IMR-90 (cell line): ENCODE data around the gene PALLD. TPM values are rescaled to one million over a fixed set of nuclear protein-coding genes. Genes with fewer than 3 reads are reported as not detected.

Experiments
- ATAC-seq: fragments of 200-7000 bp; cut with Tn5 transposase; 2 replicates; pipeline ENCODE4 v1.9.1; 2020; ENCODE audit warnings: low read depth, mild to moderate bottlenecking, moderate library complexity
- BruUV-seq: library from RNA; stranded (reverse); fragments of 400-500 nt; replicated peaks from 2 replicates; lab custom pipeline; 2021; lab: Mats Ljungman, UMichigan
- CTCF ChIA-PET: fragments of 300-600 bp; formaldehyde crosslinking; extraction: SDS; loops from one replicate; lab custom pipeline; 2021; ENCODE audit warnings: antibody characterized with exemption; lab: Yijun Ruan, JAX
- POLR2A ChIA-PET: fragments of 300-600 bp; sonication (Branson Sonifier 250); formaldehyde crosslinking; loops from one replicate; lab custom pipeline; 2022; ENCODE audit warnings: antibody characterized with exemption; ENCODE audit not compliant: unreplicated experiment; lab: Charles Lee
- DNase-seq: peaks from one replicate; pipeline ENCODE4 v3.0.0; 2013
- H2AFZ ChIP-seq: replicated peaks from 2 replicates; pipeline ENCODE3; 2013; ENCODE audit warnings: low read length, mild to moderate bottlenecking; ENCODE audit not compliant: poor library complexity
- H2AK5ac ChIP-seq: 2 replicates; pipeline ENCODE4 v1.6.1; 2013; ENCODE audit warnings: low read depth, low read length, inconsistent platforms
- H2AK9ac ChIP-seq: replicated peaks from 2 replicates; pipeline ENCODE3; 2013; ENCODE audit warnings: mild to moderate bottlenecking, low read depth, low read length, moderate library complexity; ENCODE audit not compliant: poor library complexity
- H2BK120ac ChIP-seq: 2 replicates; pipeline ENCODE4 v1.6.1; 2013; ENCODE audit warnings: low read depth, low read length, inconsistent platforms
- H2BK15ac ChIP-seq: 3 replicates; pipeline ENCODE4 v1.6.1; 2013; ENCODE audit warnings: low read depth, low read length, inconsistent platforms
- H2BK20ac ChIP-seq: 2 replicates; pipeline ENCODE4 v1.6.1; 2013; ENCODE audit warnings: low read depth, mild to moderate bottlenecking, inconsistent platforms, low read length, moderate library complexity
- H2BK5ac ChIP-seq: 2 replicates; pipeline ENCODE4 v1.6.1; 2013; ENCODE audit warnings: mild to moderate bottlenecking, low read depth, low read length, inconsistent platforms; ENCODE audit not compliant: poor library complexity, severe bottlenecking
- H3K14ac ChIP-seq: replicated peaks from 2 replicates; pipeline ENCODE4 v1.6.1; 2013; ENCODE audit warnings: low read depth, low read length, inconsistent platforms
- H3K18ac ChIP-seq: 2 replicates; pipeline ENCODE4 v1.6.1; 2013; ENCODE audit warnings: low read depth, low read length, control low read depth
- H3K23ac ChIP-seq: 2 replicates; pipeline ENCODE4 v1.6.1; 2013; ENCODE audit warnings: low read depth, low read length, inconsistent platforms
- H3K27ac ChIP-seq: 2 replicates; pipeline ENCODE4 v1.5.1; 2013; ENCODE audit warnings: mild to moderate bottlenecking, control low read depth, low read length; ENCODE audit not compliant: insufficient read depth
- H3K27me3 ChIP-seq: 2 replicates; pipeline ENCODE4 v1.6.1; 2013; ENCODE audit warnings: low read length; ENCODE audit not compliant: control insufficient read depth, insufficient read depth
- H3K36me3 ChIP-seq: 2 replicates; pipeline ENCODE4 v1.6.1; 2013; ENCODE audit warnings: low read length, mixed read lengths; ENCODE audit not compliant: control insufficient read depth, insufficient read depth
- H3K4ac ChIP-seq: 2 replicates; pipeline ENCODE4 v1.6.1; 2013; ENCODE audit warnings: low read depth, low read length, inconsistent platforms
- H3K4me1 ChIP-seq: 2 replicates; pipeline ENCODE4 v1.6.1; 2013; ENCODE audit warnings: low read length, mixed read lengths; ENCODE audit not compliant: control insufficient read depth, insufficient read depth
- H3K4me2 ChIP-seq: 2 replicates; pipeline ENCODE4 v1.6.1; 2013; ENCODE audit warnings: low read depth, mild to moderate bottlenecking, control low read depth, low read length, moderate library complexity
- H3K4me3 ChIP-seq: 2 replicates; pipeline ENCODE4 v1.5.1; 2013; ENCODE audit warnings: low read depth, mild to moderate bottlenecking, control low read depth, low read length, moderate library complexity; ENCODE audit not compliant: insufficient read depth
- H3K56ac ChIP-seq: 2 replicates; pipeline ENCODE4 v1.6.1; 2013; ENCODE audit warnings: low read length, inconsistent platforms; ENCODE audit not compliant: insufficient read depth; ENCODE audit errors: extremely low read depth
- H3K79me1 ChIP-seq, 2 experiments: 2 replicates each; pipeline ENCODE4 v1.6.1; 2013; ENCODE audit warnings: low read length in 2 of 2, inconsistent platforms in 1 of 2, low read depth in 1 of 2
- H3K9ac ChIP-seq: 2 replicates; pipeline ENCODE4 v1.6.1; 2013; ENCODE audit warnings: low read depth, low read length, control low read depth
- H3K9me1 ChIP-seq: 2 replicates; pipeline ENCODE4 v1.6.1; 2013; ENCODE audit warnings: low read length, inconsistent platforms; ENCODE audit not compliant: insufficient read depth
- H3K9me3 ChIP-seq: 2 replicates; pipeline ENCODE4 v1.6.1; 2013; ENCODE audit warnings: low read length; ENCODE audit not compliant: control insufficient read depth, insufficient read depth
- H4K20me1 ChIP-seq: 2 replicates; pipeline ENCODE4 v1.6.1; 2013; ENCODE audit warnings: low read length, inconsistent platforms; ENCODE audit not compliant: insufficient read depth
- H4K5ac ChIP-seq: 2 replicates; pipeline ENCODE4 v1.6.1; 2013; ENCODE audit warnings: mild to moderate bottlenecking, low read depth, low read length, control low read depth
- H4K8ac ChIP-seq, 2 experiments: 2 replicates each; pipeline ENCODE4 v1.6.1; 2013; ENCODE audit warnings: low read depth in 2 of 2, low read length in 2 of 2, control low read depth in 1 of 2, inconsistent platforms in 1 of 2
- H4K91ac ChIP-seq: 2 replicates; pipeline ENCODE4 v1.6.1; 2013; ENCODE audit warnings: low read depth, low read length, inconsistent platforms; ENCODE audit not compliant: insufficient read depth
- BHLHE40 ChIP-seq: fragments of 150-350 bp; IDR thresholded peaks from 2 replicates; pipeline ENCODE4 v1.6.1; 2016; ENCODE audit warnings: mild to moderate bottlenecking, low read depth, low read length
- CEBPB ChIP-seq: IDR thresholded peaks from 2 replicates; pipeline ENCODE4 v1.6.1; 2012; ENCODE audit warnings: low read depth, low read length, improper control_type of control experiment
- CHD1 ChIP-seq: IDR thresholded peaks from 2 replicates; pipeline ENCODE4 v1.6.1; 2012; ENCODE audit warnings: low read depth, low read length, improper control_type of control experiment
- MAZ ChIP-seq: IDR thresholded peaks from 2 replicates; pipeline ENCODE4 v1.6.1; 2012; ENCODE audit warnings: low read depth, mild to moderate bottlenecking, low read length, improper control_type of control experiment, moderate library complexity, borderline replicate concordance
- MXI1 ChIP-seq: IDR thresholded peaks from 2 replicates; pipeline ENCODE4 v1.6.1; 2012; ENCODE audit warnings: low read depth, mild to moderate bottlenecking, low read length, moderate library complexity, borderline replicate concordance
- NFE2L2 ChIP-seq: fragments of 150-350 bp; IDR thresholded peaks from 2 replicates; pipeline ENCODE4 v1.6.1; 2016; ENCODE audit warnings: low read depth, mild to moderate bottlenecking, low read length
- RAD21 ChIP-seq: IDR thresholded peaks from 2 replicates; pipeline ENCODE4 v1.6.1; 2012; ENCODE audit warnings: low read length, improper control_type of control experiment
- RCOR1 ChIP-seq: IDR thresholded peaks from 2 replicates; pipeline ENCODE4 v1.6.1; 2012; ENCODE audit warnings: mild to moderate bottlenecking, low read length, improper control_type of control experiment; ENCODE audit not compliant: insufficient replicate concordance
- RFX5 ChIP-seq: IDR thresholded peaks from 2 replicates; pipeline ENCODE4 v1.8.0; 2012; ENCODE audit warnings: low read depth, mild to moderate bottlenecking, low read length, moderate library complexity
- SMC3 ChIP-seq: fragments of 150-350 bp; IDR thresholded peaks from 2 replicates; pipeline ENCODE4 v1.6.1; 2016; ENCODE audit warnings: low read depth, mild to moderate bottlenecking, antibody characterized with exemption, low read length, moderate library complexity
- WGBS, 2 experiments: methylation state at CpG; one replicate each; pipeline versions ENCODE4 v1.1.5 to v1.1.7; 2013; ENCODE audit warnings: missing lambda C conversion rate in 2 of 2; ENCODE audit not compliant: insufficient read length in 1 of 2; ENCODE audit errors: extremely low coverage in 2 of 2; 5-methylcytosine and 5-hydroxymethylcytosine counted together
- dilution Hi-C: fragments of 300-500 bp; cut with HindIII; formaldehyde crosslinking; loops from one replicate; pipeline ENCODE4 v1.14.3; 2018; ENCODE audit warnings: low sequenced_read_pairs; ENCODE audit not compliant: unreplicated experiment
- in situ Hi-C: fragments of 300-500 bp; cut with MboI; formaldehyde crosslinking; loops from 3 replicates; pipeline ENCODE4 v1.14.3; 2019; ENCODE audit warnings: low sequenced_read_pairs, inconsistent platforms, mixed read lengths
- intact Hi-C: fragments of 100-400 bp; cut with micrococcal nuclease; formaldehyde crosslinking; loops from 2 replicates; pipeline ENCODE4 v1.10.0; 2022
- polyA plus RNA-seq, 3 experiments: library from polyadenylated mRNA; depleted of rRNA; stranded (reverse); fragments of >200 nt; gene quantifications; 2 replicates each; pipeline ENCODE4 v1.2.3, GENCODE V29; 2012; ENCODE audit warnings: low replicate concordance in 1 of 3
- total RNA-seq: library from RNA; depleted of rRNA; stranded (reverse); fragments of >200 nt; gene quantifications from 2 replicates; pipeline ENCODE4 v1.2.3, GENCODE V29; 2012
- TF ChIP-seq, protein P1 (sequence below): conservative IDR thresholded peaks from 2 replicates; pipeline ENCODE4 v1.5.1; 2012; ENCODE audit warnings: mild to moderate bottlenecking, low read depth, low read length, improper control_type of control experiment

PALLD gene
- total and polyA plus RNA-seq, 2 of the 4 experiments (the other 2 are of a cell fraction), result 91.0 to 91.9 TPM

DNA sequence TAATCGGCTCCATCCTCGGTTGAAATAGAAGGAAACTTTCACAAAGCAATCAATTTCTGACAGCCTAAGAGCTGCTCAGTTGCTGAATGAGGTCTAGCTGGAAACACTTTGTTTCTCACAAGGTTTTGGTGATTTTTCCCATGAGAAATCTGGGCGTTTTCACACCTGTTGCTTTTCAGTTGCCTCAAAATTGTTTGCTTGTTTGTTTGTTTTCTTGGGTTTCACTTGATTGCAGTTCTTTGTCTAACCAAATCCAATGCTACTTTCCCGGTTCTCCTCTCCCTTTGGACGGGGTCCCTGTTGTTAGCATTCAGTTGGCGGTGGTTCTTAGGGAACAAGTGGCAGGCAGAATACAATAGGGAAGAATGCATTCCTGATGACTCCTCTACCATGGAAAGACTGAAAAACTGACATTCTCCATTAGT is 135.5 kb downstream of the PALLD start:
- peak overlapping the region; percentile 12; the same call in 1 of the 2 replicates for H4K5ac ChIP-seq
- no TSS peak for BruUV-seq
- peaks cover 19% of the 10 kb centered on the region for H3K9me1 ChIP-seq
- ATAC-seq (no peak), DNase-seq (no peak)
- H3K4ac ChIP-seq, result peak overlapping the region; percentile 76
- CTCF ChIA-PET, result interaction anchor here (1.0 to 1.6 kb wide), 2 partner anchors 28 to 47 kb away, joined by 4 to 6 read pairs; no protein-coding TSS in a partner anchor
- dilution Hi-C loops (no loop called here), in situ Hi-C loops (no loop called here), intact Hi-C loops (loop anchor here (2.0 to 5.0 kb wide), 6 partner anchors 40 to 450 kb away; partner anchors contain the start of gene DDX60L)
- H4K20me1 ChIP-seq, result no peaks in the 10 kb centered on the region
- peak overlapping the region in 1 of 2 experiments; percentile 6; a peak in 2 of 4 replicates for H4K8ac ChIP-seq
- H4K91ac ChIP-seq, result peak overlapping the region; percentile 70; the same call in 1 of the 2 replicates
- no peak overlapping the region for H3K9ac ChIP-seq
- TF ChIP-seq, protein P1, sequence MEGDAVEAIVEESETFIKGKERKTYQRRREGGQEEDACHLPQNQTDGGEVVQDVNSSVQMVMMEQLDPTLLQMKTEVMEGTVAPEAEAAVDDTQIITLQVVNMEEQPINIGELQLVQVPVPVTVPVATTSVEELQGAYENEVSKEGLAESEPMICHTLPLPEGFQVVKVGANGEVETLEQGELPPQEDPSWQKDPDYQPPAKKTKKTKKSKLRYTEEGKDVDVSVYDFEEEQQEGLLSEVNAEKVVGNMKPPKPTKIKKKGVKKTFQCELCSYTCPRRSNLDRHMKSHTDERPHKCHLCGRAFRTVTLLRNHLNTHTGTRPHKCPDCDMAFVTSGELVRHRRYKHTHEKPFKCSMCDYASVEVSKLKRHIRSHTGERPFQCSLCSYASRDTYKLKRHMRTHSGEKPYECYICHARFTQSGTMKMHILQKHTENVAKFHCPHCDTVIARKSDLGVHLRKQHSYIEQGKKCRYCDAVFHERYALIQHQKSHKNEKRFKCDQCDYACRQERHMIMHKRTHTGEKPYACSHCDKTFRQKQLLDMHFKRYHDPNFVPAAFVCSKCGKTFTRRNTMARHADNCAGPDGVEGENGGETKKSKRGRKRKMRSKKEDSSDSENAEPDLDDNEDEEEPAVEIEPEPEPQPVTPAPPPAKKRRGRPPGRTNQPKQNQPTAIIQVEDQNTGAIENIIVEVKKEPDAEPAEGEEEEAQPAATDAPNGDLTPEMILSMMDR, result no peak
- TF ChIP-seq CHD1 (no peak), MXI1 (no peak), BHLHE40 (no peak), CEBPB (no peak), RCOR1 (no peak), NFE2L2 (no peak), RFX5 (no peak), MAZ (no peak), SMC3 (no peak), RAD21 (no peak)
- peak overlapping the region; percentile 82 for H2BK120ac ChIP-seq
- POLR2A ChIA-PET, result interaction anchor here (0.6 to 1.1 kb wide), 3 partner anchors 43 to 183 kb away, joined by 3 read pairs; no protein-coding TSS in a partner anchor
- H3K79me1 ChIP-seq, result peaks cover 0 to 24% of the 10 kb centered on the region in 2 experiments; a peak in 2 of 4 replicates
- H3K36me3 ChIP-seq, result no peaks in the 10 kb centered on the region
- 0 out of 3 replicates have a peak overlapping the region, but pooled peaks have one; percentile 43 for H2BK15ac ChIP-seq
- H2BK5ac ChIP-seq, result no peak overlapping the region
- H3K23ac ChIP-seq, result peak overlapping the region; percentile 36
- WGBS, 2 experiments, result no CpG with 5 or more reads among the region's 6 CpGs
- H3K4me3 ChIP-seq, result peak overlapping the region; percentile 54; the same call in 1 of the 2 replicates
- H3K27ac ChIP-seq, result no peak overlapping the region
- H3K18ac ChIP-seq, result no peak overlapping the region; the same call in 1 of the 2 replicates
- H3K4me2 ChIP-seq, result peak overlapping the region; percentile 81
- peak overlapping the region; percentile 57; the same call in 1 of the 2 replicates for H2BK20ac ChIP-seq
- H3K14ac ChIP-seq, result peak overlapping the region; percentile 44; the same call in 1 of the 2 replicates
- H2AK5ac ChIP-seq, result no peak overlapping the region
- no peak overlapping the region for H2AFZ ChIP-seq
- peak overlapping the region; percentile 77; the same call in 1 of the 2 replicates for H3K56ac ChIP-seq
- H3K4me1 ChIP-seq, result peaks cover 23% of the 10 kb centered on the region
- H3K9me3 ChIP-seq, result no peaks in the 10 kb centered on the region
- no peak overlapping the region for H2AK9ac ChIP-seq
- no peaks in the 10 kb centered on the region for H3K27me3 ChIP-seq
